Endometrium (tissue), 2 donors: ENCODE results near the gene CYFIP1.

Experiments used
- FAIRE-seq: peaks from 2 replicates; lab custom pipeline; 2012; peaks lifted over from hg19 to GRCh38; lab: Jason Lieb, UNC
- donor health status: control.
- donor health status: control.

The CYFIP1 gene

DNA sequence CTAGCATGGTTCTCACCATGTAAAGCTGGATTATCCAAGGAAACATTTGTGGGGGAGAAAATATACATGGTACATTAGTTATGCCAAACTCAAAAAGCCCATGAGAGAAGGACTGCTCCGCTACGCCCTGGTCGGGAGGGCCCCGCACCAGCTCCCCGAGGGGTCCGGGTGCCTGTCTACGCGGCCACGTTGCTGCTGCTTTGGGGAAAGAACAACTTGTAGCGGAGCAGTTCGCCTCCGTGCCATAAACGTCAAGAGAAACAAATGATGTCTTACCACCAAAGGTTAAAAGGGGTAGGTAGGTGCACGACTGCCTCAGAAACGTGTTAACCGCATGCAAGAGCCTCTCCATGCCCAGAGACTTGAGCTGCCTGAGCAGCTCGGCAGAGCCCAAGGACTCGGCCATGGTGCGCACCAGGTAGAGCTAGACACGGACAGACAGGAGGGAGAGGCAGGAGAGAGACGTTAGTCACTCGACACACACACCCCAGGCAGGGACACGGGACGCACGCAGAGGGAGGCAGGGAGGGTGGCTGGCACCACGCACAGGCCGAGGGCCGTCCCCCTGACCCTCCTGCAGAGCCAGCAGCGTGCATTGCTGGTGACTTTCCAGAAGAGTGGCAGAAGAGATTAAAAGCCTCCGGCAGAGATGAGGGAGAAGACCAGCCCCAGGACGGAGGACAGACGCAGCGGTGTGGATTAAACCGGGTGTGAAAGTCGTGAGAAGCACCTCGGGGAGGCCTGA lies 63.4 kb downstream of the CYFIP1 start:
- FAIRE-seq: no peak

DNA sequence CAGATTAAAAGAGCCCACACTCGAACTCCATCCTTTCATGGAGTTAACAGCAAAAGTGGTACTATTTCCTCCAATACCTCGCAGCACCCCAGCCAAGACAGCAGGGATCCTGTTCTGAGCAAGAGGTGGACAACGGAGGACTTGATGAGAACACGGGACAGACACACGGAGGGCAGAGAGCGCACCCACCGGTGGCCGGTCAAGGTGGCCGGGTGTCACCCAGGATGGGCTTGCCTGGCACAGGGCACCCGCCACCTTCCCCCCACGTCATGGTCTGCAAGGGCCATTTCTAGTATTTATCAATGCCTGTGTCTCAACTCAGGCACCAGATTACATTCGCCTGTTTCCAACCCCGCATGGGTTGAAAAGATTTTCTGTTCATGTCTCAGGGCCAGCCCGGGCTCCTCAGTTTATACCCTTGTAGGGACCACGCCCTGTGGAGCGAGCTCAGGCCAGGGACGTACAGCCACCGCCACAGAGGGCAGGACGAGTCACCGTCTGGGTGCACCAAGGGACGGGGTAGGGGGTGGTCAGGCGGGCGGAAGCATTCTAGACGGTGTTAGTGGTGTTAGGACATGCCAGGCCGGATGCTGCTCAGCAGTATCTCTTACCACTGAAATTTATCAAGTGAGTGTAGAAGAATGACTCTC lies 64.2 kb downstream of the CYFIP1 start:
- FAIRE-seq: no peak

DNA sequence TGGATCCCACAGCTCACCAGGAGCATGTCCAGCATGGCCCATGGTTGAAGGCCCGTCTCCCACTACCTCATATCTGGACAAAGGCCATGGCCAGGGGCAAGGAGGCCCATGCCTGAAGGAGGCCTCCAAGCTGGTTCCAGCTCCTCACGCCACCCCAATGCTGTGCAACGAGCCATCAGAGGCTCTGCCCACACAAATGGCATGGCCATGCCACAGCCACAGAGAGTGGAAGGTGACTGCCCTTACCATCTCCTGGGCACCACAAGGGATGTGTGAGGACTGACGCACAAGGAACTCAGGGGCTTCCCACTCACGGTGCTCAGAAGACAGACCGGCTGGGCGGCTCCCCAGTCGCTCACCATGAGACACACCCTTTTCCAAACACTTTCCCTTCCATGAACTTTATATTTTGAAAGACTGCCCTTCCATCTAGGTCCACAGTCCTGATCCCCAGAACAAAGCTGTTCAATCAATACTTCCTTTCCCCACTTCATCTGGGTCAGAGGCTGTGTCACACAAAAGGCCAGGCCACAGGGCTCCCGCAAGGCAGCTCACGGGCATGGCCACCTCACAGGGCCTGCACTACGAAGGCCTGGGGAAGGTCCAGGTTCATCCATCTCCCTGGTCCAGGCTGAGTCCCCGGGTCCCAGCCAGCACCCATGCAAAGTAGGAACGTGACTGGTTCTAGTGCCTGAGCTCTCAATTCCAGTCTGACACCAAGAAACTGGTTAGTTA lies 66.4 kb downstream of the CYFIP1 start:
- FAIRE-seq: no peak

DNA sequence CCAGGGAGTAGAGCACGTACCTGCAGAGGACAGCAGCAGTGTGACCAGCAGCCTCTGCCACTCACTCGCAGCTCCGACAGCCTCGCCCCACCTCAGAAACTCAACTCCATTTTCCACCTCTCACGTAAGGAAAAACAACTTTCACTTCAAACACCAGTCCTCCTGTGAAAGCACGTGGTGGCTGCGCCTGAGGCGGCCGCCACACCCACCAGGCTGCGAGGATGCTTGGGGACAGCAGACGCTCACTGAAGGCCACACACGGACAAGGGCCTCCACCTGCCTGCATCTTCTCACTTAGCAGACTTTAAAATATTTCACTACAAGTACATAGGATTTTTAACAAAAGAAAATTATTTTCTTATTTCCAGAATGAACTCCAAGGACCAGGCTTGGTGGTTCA lies 67.9 kb downstream of the CYFIP1 start:
- no peak for FAIRE-seq

DNA sequence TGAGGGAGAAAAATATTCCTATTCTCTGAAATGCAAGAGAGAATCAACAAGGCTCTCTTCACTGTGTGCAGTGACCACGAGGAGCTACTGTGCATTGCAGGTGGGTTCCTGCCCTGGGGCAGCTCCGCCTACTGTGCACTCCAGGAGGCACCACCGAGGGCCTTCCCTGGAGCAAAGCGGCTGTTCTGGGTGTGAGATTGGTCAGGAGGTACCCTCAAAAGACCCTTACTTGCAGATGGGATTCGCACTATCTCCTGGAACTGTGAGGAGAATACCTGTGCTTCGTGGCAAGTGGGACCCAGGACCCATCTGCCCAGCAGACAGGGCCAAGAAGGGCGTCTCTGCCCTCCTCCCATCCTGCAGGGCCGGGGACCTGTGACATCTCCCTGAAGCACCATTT lies 68.9 kb downstream of the CYFIP1 start:
- no peak for FAIRE-seq

DNA sequence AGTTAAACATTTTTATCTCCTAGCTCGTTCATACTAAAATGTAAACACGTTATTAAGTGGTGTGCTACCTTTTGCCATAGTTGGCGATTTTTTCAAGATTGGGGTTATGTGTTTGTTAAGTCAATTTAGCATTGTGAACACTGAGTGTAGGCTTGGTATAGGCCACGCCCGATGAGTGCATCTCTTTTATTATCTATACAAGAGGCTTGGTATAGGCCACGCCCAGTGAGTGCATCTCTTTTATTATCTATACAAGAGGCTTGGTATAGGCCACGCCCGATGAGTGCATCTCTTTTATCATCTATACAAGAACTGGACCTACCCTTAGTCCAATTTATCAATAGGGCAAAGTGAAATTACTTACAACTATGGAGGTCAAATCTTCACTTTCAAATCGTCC lies 71.3 kb downstream of the CYFIP1 start:
- FAIRE-seq: no peak

DNA sequence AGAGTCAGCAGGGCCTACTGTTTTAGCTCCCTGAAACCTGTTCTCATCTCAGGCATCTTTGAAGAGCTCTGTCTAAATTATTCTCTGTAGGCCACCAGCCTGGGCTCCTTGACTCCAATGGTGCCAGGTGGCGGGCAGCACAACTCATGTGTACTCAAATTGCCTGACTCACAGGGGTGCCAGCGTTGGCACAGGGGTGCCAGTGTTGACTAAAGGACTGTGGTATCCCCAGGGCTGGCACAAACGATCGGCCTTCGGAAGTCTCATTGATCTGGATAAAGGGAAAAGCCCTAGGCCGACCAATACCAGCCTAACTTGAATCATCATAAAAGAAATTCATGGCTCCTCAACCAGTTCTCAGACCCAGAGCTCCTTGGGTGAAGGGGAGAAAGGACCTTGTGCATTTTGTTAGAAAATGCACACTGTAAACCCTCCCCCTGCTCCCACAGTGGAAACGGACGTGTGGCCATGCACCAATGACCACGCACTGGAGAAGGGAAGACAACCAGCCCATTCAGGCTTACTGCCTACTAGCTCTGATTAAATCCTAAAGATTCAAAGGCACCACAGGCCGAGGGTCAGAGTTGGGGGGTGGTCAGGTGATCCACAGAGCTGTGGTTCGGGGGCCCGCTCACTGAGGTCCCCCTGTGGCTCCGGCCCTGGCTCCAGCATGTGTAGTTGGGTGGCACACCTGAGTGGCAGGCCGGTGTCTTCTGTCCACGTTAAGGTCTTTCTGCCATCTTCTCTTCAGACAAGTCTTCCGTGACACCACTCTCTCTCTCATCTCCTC lies 72.8 kb downstream of the CYFIP1 start:
- no peak for FAIRE-seq

DNA sequence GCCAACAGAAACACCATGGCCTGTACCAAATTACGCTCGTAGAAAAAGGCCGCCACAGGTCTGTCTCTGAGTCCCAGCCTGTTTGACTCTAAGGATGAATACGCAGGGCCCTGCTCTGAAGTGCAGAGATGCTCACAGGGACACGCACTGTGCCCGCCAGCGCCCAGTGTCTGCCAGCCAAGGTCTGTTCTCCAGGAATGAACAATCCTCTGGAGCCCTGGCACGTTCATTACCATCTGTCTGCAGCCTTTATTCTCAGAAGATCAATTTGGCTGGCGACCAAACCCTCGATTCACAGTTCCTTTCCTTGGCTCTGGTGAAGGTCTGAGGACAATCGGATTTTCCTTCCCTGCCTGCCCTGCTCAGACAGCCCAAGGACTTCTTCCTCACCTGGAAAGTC lies 75.4 kb downstream of the CYFIP1 start:
- no peak for FAIRE-seq

DNA sequence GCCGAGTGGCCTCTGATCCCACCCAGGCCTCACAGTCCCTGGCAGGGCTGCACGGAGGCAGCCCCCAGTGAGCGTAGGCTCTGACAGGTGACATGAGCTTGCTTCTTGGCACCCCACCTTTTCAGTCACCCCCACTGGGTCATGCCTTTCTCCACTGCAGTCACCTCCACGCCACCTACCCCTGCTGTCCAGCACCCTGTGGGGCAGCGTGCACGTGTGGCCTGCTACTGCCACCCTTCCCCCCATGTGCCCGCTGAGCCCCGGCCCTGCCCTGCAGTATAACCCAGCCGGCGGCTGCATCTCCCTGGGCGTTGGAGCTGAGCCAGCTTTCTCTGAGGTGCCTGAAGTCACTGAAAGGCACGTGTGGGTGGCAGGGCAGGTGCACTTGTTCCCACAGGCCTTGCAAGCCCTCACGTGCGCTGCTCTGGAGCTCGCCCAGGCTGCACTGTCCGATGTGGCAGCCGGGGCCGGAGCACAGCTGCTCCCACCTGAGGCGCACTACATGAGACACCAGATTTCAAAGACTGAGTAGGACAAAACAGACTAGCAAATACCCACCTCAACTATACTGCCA lies 76.1 kb downstream of the CYFIP1 start:
- FAIRE-seq: no peak

DNA sequence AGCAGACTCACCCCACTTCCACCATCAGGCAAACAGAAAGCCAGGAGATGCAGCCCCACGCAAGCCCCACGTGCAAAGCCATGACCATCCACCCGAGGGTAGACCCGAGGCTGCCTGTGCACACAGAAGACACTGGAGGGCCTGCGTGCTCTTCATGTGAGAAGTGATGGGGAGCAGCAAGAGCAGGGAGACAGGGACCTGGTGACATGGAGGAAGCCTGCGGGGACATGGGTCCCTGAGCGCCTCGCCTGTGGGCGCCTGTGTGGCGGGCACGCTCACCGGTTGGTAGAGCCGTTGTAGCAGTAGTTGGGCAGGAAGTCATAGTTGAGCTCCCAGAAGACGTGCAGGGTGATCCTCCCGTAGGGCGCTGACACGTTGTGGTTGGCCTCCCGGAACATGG lies 76.7 kb downstream of the CYFIP1 start:
- no peak for FAIRE-seq

DNA sequence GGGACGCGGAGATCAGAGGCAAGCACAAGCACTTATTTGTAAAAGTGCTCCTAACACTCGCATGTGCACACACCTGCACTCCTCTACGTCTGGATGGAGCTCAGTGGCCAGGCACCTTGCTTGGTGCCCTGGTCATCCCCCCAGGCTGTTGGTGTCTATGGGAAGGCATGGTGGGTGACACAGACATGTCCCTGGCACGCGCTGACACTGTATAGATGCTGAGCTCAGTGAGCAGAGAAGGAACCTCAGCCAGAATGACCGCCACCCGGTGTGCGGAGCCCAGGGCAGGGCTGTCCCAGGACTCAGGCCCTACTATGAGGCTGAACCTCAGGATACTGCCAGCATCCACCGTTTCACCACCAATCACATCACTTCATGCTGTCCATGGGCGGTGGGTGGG lies 77.2 kb downstream of the CYFIP1 start:
- FAIRE-seq: no peak

DNA sequence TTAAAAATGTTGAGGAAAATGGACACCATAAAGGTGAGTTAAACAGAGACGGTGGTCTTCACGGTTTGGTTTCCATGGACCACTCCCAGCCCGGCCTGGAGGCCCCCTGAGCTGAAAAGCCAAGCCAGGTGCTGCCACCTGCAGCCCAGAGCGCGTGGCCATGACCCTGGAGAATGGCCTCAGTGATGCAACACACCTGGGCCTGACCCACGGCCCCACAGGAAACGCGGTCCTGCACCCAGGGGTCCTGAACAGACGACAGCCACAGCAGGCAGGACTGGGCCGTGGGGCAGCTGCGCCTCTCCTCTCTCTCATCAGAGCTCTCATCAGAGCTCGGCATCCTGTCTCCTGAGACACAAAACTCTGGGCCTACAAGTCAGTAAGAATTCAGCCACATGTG lies 77.6 kb downstream of the CYFIP1 start:
- FAIRE-seq: no peak

DNA sequence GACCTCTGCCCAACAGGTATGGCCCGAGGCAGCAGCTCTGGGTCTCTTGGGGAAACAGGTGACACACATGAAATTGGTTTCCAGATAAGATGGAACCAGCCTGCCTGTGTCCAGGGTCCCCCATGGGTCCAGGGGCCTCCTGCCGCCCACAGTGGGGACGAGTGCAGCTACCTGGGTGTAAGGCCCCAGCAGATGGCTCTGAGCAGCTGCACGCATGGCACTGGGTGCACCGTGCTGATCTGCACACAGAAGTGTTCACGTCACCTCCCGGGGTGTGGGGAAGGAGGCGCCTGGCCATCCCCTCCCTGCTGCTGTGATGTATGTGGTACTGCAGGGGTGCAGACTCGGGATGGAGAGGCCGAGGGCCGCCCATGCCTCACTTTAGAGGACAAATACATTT lies 78.1 kb downstream of the CYFIP1 start:
- no peak for FAIRE-seq

DNA sequence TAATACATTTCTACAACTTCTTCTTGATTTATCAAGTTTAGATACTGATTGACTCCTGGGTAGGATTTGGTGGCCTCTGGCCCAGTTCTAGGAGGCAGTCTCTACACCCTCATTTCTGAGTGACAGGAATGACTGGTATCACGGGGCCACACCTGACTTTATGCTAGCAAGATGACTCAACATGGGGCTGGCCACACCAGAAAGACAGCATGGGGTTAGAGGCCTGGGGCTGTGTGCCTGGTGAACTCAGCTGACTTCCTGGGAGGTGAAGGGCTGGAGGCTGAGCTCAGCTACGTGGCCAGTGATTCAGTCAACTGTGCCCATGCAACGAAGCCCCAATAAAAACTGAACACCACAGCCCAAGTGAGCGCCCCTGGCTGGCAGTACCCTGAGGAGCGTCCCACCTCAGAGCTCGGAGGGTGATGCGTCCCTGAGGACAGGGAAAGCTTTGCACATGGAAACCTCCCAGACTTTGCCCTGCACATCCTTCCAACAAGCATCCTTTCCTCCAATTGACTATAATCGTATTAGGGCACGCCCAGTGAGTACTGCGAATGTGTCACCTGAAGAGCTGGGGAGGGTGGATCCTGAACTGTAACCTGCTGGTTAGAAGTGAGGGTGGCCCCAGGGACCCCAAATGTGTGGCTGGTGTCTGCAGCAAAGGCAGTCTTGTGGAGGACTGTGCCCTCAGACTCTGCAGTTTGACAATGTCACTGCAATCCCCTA lies 84.5 kb downstream of the CYFIP1 start:
- FAIRE-seq: no peak

DNA sequence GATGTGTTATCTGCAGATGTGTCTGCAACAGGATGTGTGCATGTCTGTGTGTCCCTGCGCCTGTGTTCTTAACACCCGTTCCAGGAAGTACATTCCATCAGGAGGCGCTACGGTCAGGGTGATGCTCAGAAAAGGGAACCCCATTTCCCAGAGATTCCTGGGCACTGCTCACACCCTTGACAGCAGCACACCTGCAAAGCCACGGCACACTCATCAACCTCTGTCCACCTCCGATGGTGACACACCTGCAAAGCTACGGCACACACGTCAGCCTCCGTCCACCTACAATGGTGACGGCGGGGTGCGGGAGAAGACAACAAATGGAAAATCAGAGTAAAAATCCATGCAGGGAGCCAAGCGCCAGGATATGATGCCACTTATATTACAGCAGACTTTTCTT lies 86.3 kb downstream of the CYFIP1 start:
- FAIRE-seq: no peak

DNA sequence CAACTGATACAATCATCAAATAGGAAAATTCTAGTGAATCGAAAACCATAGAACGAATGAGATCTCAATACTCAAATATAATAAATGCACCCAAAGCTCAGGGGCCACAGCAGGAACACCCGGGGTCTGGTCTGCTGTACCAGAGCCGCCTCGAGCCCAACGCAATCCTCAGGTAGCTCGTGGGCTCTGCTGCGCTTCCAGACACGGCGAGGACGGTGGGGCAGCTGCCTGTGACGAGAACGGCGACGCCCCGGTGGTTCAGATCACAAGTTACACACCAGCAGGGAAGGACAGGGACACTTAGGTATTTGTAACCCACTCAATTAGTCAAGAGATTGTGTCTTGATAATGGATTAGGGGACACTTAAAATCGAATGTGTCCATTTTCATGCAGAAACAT lies 87.1 kb downstream of the CYFIP1 start:
- FAIRE-seq: no peak

DNA sequence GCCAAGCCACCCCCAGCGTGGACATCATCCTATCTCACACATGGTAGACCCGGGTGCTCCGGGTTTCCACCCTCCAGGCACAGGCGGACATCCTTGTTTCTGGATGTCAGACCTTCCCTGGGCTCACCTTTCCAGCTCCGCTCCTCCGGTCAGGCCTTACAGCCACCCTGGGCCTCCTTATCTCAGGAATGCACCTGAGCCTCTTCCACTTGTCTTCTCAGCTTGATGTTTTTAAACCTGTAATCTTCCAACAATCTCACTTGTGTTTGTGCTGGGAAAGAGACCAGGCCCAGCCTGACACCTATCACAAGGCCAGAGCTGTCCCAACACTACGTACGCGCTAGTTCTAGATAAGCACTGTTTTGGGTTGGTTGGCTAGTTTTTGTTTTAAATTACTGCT lies 87.8 kb downstream of the CYFIP1 start:
- FAIRE-seq: no peak

DNA sequence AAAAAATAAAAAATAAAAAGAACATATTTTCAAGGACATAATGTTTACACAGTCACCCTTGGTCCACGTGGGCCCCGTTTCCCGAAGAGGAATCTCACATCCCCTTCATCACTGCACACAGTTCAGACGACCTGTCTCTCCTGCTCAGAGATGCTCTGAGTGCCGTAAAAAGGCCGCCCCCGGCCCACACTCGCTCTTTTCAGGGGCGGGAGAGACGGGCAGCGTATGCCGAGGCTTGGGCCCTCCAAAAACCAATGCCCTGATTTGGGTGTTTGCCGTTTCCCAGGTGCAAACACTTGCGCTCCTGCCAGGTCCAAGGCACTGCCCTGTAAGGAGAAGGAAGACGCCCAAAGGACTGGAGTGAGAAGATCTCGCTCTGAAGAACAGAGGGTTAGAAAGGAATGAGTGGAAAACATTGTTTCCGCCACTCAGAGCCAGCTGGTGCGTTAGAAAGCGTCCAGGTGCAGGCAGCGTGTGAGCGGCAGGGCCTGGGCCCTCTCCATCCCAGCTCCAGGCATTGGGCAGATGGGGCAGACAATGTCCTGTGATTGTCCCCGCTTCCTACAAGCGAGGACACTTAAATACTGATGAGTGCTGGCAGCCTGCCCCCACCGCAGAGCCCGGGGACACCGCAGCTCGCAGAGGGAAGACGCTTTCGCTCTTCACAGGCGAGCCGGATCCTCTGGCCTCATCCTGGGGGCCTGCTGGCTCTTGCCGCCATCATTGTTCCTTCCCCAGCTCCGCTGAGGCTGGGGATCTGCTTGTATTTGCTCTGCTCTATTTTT lies 88.5 kb downstream of the CYFIP1 start:
- no peak for FAIRE-seq

DNA sequence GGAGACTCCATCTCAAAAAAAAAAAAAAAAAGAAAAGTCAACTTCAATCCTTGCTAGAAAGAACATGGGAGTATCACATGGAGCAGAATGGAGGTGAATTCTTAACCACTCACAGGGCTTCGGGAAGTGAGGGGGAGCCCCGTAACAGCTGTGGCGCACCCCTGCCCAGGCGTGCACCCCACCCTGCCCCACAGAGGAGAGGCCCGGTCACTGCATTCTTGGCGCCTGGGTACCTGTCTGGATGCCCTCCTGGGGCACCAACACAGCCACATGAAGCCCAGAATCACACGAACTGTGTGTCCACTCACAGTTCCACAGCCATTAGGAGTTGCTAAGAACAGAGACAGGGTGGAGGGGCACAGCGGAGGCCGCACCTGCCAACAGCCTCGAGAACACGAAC lies 89.9 kb downstream of the CYFIP1 start:
- no peak for FAIRE-seq

DNA sequence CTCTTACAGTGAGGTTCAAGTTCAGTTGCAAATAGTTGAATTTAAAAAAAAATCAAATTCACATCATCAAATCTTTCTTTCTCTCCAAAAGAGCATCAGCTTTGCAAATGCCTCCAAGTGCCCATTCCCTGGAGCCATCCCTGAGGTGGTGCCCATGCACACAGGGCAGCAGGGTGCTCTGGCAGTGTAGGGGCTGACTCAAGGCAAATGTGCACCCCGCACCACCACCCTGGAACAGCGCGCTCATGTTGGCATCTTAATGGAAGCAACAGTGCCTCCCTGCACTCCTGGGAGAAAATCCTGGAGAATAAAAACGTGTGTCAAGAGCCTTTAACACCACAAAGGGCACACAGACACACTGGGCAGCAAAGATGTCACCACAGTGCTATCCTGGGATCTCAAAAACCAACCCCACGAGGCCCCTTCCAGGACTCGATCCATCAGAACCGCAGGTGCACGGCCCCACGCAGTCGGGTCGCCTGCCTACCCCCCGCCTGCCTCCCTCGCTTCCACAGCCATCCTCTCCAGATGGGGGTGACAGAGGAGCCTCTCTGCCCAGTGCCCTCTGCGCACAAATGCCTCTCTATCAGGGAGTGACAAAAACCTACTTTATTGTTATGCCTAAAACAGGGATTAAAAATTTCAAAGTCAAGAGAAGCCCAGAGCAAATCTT lies 90.9 kb downstream of the CYFIP1 start:
- no peak for FAIRE-seq
